WTC11 (cell line): ENCODE data around the gene CDH20. TPM values are rescaled to one million over a fixed set of nuclear protein-coding genes. Genes with fewer than 3 reads are reported as not detected.

ENCODE experiments used
- ATAC-seq: fragments of 200-7000 bp; cut with Tn5 transposase; 2 replicates; pipeline ENCODE4 v1.10.0; 2021; ENCODE audit warnings: mild to moderate bottlenecking, moderate library complexity
- CTCF ChIA-PET: fragments of 300-600 bp; sonication (Branson Sonifier 250); formaldehyde crosslinking; loops from one replicate; lab custom pipeline; 2021; ENCODE audit warnings: antibody characterized with exemption; lab: Charles Lee
- POLR2A ChIA-PET: fragments of 350-600 bp; sonication (Branson Sonifier 250); formaldehyde crosslinking; loops from one replicate; lab custom pipeline; 2021; ENCODE audit warnings: antibody characterized with exemption; lab: Charles Lee
- DNase-seq: peaks from one replicate; pipeline ENCODE4 v3.0.0; 2021; ENCODE audit warnings: low spot score
- H3K27ac Mint-ChIP-seq: 2 replicates; pipeline ENCODE4 v1.8.0; 2021; ENCODE audit warnings: mixed read lengths
- H3K27me3 Mint-ChIP-seq: 2 replicates; pipeline ENCODE4 v1.8.0; 2021; ENCODE audit warnings: low read depth, mild to moderate bottlenecking, moderate library complexity, mixed read lengths
- H3K36me3 Mint-ChIP-seq: 2 replicates; pipeline ENCODE4 v1.8.0; 2021; ENCODE audit warnings: mixed read lengths
- H3K4me1 Mint-ChIP-seq: 2 replicates; pipeline ENCODE4 v1.8.0; 2022; ENCODE audit warnings: mixed read lengths
- H3K4me3 Mint-ChIP-seq: 2 replicates; pipeline ENCODE4 v1.8.0; 2021; ENCODE audit warnings: mild to moderate bottlenecking, moderate library complexity, mixed read lengths
- H3K9me3 Mint-ChIP-seq: 2 replicates; pipeline ENCODE4 v1.8.0; 2021; ENCODE audit warnings: mixed read lengths
- CREM ChIP-seq: sonication (generic); formaldehyde crosslinking; IDR thresholded peaks from 2 replicates; pipeline ENCODE4 v1.8.1; 2022; ENCODE audit warnings: mild to moderate bottlenecking, missing genetic modification reagents, moderate library complexity
- FOXK1 ChIP-seq: sonication (generic); formaldehyde crosslinking; IDR thresholded peaks from 2 replicates; pipeline ENCODE4 v1.8.0; 2022; ENCODE audit warnings: mild to moderate bottlenecking, moderate library complexity, missing genetic modification reagents
- NFE2L1 ChIP-seq: sonication (generic); formaldehyde crosslinking; IDR thresholded peaks from 2 replicates; pipeline ENCODE4 v1.8.1; 2023; ENCODE audit warnings: missing genetic modification reagents
- NFYB ChIP-seq: sonication (generic); formaldehyde crosslinking; conservative IDR thresholded peaks from 2 replicates; pipeline ENCODE4 v1.8.0; 2022; ENCODE audit warnings: low read depth, missing genetic modification reagents
- NR3C1 ChIP-seq: sonication (generic); formaldehyde crosslinking; conservative IDR thresholded peaks from 2 replicates; pipeline ENCODE4 v1.8.1; 2023; ENCODE audit warnings: low read depth, mild to moderate bottlenecking, missing genetic modification reagents
- PRRX2 ChIP-seq: fragments of 250-450 bp; sonication (Bioruptor Pico); IDR thresholded peaks from 2 replicates; pipeline ENCODE4 v1.8.0; 2021; ENCODE audit warnings: mild to moderate bottlenecking
- RELA ChIP-seq: sonication (generic); formaldehyde crosslinking; IDR thresholded peaks from 2 replicates; pipeline ENCODE4 v1.8.1; 2022; ENCODE audit warnings: missing genetic modification reagents, mild to moderate bottlenecking, borderline replicate concordance
- total RNA-seq: library from RNA; stranded (reverse); gene quantifications from 3 replicates; pipeline ENCODE4 v1.2.3, GENCODE V29; 2021
- TF ChIP-seq, protein P1 (sequence below): sonication (generic); formaldehyde crosslinking; IDR thresholded peaks from 2 replicates; pipeline ENCODE4 v1.8.1; 2023; ENCODE audit warnings: mild to moderate bottlenecking, missing genetic modification reagents
- TF ChIP-seq, protein P2 (sequence below): fragments of 250-450 bp; sonication (Bioruptor Pico); conservative IDR thresholded peaks from 2 replicates; pipeline ENCODE4 v1.9.0; 2021; ENCODE audit warnings: mild to moderate bottlenecking
- TF ChIP-seq, protein P3 (sequence below): fragments of 250-450 bp; sonication (Bioruptor Pico); IDR thresholded peaks from 2 replicates; pipeline ENCODE4 v1.9.0; 2021; ENCODE audit warnings: moderate library complexity, mild to moderate bottlenecking, inconsistent platforms, borderline replicate concordance
- TF ChIP-seq, protein P4 (sequence below): sonication (generic); formaldehyde crosslinking; IDR thresholded peaks from 2 replicates; pipeline ENCODE4 v1.8.1; 2022; ENCODE audit warnings: missing genetic modification reagents, borderline replicate concordance
- TF ChIP-seq, protein P5 (sequence below): sonication (generic); formaldehyde crosslinking; IDR thresholded peaks from 2 replicates; pipeline ENCODE4 v1.8.0; 2022; ENCODE audit warnings: mild to moderate bottlenecking, missing genetic modification reagents
- TF ChIP-seq, protein P6 (sequence below): sonication (generic); formaldehyde crosslinking; IDR thresholded peaks from 2 replicates; pipeline ENCODE4 v1.8.1; 2022; ENCODE audit warnings: low read depth, mild to moderate bottlenecking, moderate library complexity, missing genetic modification reagents, borderline replicate concordance

Gene CDH20
- total RNA-seq, 1 experiment from 2014 or later: 0.39 TPM

DNA sequence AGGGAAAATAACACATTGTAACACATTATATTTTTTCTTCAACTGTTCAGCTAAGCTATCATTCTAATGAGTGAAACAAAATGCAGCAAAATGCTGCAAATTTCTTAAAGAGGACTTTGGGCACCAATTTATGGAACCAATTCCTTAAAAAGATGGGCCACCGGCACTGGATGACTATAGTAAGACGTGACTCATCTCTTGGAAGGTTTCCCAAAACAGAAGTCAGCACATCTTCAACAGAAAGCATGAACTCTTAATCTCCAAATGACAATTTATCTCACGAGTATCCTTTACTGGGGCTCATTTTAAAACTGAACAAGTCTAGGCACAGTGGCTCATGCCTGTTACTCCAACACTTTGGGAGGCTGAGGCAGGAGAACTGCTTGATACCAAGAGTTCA is 213.4 kb downstream of the CDH20 start:
- ChIA-PET CTCF (no interaction called here), POLR2A (no interaction called here)
- no peak overlapping the region for H3K4me3 Mint-ChIP-seq
- peaks cover 4% of the 10 kb centered on the region for H3K4me1 Mint-ChIP-seq
- no peaks in the 10 kb centered on the region for H3K36me3 Mint-ChIP-seq
- H3K27me3 Mint-ChIP-seq: no peaks in the 10 kb centered on the region
- ATAC-seq (no peak), DNase-seq (no peak)
- TF ChIP-seq FOXK1 (CRISPR knock-in tag) (no peak), NR3C1 (CRISPR knock-in tag) (no peak), NFYB (CRISPR knock-in tag) (no peak), PRRX2 (CRISPR knock-in tag) (no peak), NFE2L1 (no peak)
- TF ChIP-seq, protein P1, sequence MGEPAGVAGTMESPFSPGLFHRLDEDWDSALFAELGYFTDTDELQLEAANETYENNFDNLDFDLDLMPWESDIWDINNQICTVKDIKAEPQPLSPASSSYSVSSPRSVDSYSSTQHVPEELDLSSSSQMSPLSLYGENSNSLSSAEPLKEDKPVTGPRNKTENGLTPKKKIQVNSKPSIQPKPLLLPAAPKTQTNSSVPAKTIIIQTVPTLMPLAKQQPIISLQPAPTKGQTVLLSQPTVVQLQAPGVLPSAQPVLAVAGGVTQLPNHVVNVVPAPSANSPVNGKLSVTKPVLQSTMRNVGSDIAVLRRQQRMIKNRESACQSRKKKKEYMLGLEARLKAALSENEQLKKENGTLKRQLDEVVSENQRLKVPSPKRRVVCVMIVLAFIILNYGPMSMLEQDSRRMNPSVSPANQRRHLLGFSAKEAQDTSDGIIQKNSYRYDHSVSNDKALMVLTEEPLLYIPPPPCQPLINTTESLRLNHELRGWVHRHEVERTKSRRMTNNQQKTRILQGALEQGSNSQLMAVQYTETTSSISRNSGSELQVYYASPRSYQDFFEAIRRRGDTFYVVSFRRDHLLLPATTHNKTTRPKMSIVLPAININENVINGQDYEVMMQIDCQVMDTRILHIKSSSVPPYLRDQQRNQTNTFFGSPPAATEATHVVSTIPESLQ (CRISPR knock-in tag): no peak
- TF ChIP-seq, protein P2, sequence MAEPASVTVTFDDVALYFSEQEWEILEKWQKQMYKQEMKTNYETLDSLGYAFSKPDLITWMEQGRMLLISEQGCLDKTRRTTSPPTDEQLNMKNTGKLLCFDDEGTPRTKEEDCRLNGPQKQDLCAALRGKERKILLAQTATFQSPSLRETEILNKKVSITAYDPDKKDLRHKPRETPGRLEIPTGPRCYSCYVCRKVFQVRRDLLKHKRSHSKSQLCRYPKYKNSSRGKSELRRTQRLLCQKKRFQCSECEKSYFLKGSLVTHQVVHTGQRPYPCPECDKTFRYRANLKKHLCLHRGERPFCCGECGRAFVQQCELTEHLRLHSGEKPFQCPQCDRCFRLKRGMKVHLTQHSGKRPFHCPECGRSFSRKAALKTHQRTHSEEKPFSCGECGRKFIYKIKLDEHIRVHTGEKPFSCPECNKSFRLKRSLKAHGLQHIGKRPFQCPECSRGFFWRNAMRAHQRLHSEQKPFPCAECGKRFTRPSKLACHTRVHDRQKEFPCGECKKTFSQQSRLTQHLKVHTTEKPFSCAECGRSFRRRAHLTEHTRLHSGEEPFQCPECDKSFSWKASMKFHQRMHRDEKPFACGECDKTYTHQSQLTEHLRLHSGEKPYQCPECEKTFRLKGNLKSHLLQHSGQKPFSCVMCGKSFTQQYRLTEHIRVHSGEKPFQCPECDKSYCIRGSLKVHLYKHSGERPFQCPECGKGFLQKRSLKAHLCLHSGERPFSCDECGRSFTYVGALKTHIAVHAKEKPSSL (CRISPR knock-in tag): no peak
- TF ChIP-seq, protein P3, sequence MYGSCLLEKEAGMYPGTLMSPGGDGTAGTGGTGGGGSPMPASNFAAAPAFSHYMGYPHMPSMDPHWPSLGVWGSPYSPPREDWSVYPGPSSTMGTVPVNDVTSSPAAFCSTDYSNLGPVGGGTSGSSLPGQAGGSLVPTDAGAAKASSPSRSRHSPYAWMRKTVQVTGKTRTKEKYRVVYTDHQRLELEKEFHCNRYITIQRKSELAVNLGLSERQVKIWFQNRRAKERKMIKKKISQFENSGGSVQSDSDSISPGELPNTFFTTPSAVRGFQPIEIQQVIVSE: no peak
- H3K9me3 Mint-ChIP-seq: 0 out of 2 replicates have a peak, but pooled peaks cover 3% of the 10 kb centered on the region
- H3K27ac Mint-ChIP-seq: no peak overlapping the region

DNA sequence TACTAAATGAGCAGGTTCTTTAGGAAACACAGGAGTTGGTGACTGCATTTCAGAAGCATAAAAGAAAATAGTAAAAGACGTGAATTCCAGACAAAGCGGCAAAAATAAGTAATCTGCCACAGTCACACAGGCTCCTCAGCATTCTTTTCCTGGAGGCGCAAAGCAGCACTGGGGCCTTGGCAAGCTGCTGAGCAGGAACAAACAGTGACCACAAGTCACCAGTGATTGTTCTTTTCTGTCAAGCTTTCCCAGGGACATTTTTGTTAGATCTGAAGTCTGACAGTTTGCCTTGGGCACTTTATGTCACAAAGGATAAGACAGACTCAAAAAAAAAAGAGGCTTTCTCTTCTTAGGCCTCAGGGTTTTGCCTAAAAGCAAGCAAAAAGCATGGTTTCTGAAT is 216.2 kb downstream of the CDH20 start:
- Mint-ChIP-seq H3K9me3 (no peaks in the 10 kb centered on the region), H3K36me3 (no peaks in the 10 kb centered on the region), H3K27ac (no peak overlapping the region), H3K27me3 (no peaks in the 10 kb centered on the region), H3K4me3 (no peak overlapping the region), H3K4me1 (0 out of 2 replicates have a peak, but pooled peaks cover 3% of the 10 kb centered on the region)
- TF ChIP-seq RELA (CRISPR knock-in tag): no peak
- no peak for TF ChIP-seq CREM (CRISPR knock-in tag)
- TF ChIP-seq, protein P4, sequence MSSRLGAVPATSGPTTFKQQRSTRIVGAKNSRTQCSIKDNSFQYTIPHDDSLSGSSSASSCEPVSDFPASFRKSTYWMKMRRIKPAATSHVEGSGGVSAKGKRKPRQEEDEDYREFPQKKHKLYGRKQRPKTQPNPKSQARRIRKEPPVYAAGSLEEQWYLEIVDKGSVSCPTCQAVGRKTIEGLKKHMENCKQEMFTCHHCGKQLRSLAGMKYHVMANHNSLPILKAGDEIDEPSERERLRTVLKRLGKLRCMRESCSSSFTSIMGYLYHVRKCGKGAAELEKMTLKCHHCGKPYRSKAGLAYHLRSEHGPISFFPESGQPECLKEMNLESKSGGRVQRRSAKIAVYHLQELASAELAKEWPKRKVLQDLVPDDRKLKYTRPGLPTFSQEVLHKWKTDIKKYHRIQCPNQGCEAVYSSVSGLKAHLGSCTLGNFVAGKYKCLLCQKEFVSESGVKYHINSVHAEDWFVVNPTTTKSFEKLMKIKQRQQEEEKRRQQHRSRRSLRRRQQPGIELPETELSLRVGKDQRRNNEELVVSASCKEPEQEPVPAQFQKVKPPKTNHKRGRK (CRISPR knock-in tag): no peak
- TF ChIP-seq, protein P5, sequence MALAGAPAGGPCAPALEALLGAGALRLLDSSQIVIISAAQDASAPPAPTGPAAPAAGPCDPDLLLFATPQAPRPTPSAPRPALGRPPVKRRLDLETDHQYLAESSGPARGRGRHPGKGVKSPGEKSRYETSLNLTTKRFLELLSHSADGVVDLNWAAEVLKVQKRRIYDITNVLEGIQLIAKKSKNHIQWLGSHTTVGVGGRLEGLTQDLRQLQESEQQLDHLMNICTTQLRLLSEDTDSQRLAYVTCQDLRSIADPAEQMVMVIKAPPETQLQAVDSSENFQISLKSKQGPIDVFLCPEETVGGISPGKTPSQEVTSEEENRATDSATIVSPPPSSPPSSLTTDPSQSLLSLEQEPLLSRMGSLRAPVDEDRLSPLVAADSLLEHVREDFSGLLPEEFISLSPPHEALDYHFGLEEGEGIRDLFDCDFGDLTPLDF (CRISPR knock-in tag): no peak
- TF ChIP-seq, protein P6, sequence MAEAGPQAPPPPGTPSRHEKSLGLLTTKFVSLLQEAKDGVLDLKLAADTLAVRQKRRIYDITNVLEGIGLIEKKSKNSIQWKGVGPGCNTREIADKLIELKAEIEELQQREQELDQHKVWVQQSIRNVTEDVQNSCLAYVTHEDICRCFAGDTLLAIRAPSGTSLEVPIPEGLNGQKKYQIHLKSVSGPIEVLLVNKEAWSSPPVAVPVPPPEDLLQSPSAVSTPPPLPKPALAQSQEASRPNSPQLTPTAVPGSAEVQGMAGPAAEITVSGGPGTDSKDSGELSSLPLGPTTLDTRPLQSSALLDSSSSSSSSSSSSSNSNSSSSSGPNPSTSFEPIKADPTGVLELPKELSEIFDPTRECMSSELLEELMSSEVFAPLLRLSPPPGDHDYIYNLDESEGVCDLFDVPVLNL (CRISPR knock-in tag): no peak
- POLR2A ChIA-PET: no interaction called here
- no peak for ATAC-seq
- CTCF ChIA-PET: interaction anchor here (0.5 to 1.3 kb wide), 3 partner anchors 33 to 88 kb away, joined by 3 read pairs; no protein-coding TSS in a partner anchor
- no peak for DNase-seq
